Stomach (tissue), 9 donors: Measurements from ENCODE around the gene PEPD. TPM values are rescaled to one million over a fixed set of nuclear protein-coding genes. Genes with fewer than 3 reads are reported as not detected.

Experiments
- DNase-seq, 2 donors: peaks; one replicate each; pipeline versions ENCODE4 v3.0.0 to v3.0.0-alpha.2; 2013 to 2019
- H3K27ac ChIP-seq, 5 donors: fragments of 200-600 bp in 4 of 5; sonication (generic) in 4 of 5; one replicate each; pipeline ENCODE4 v1.5.1; 2013 to 2019; ENCODE audit warnings: mild to moderate bottlenecking in 1 of 5, moderate library complexity in 1 of 5
- H3K27me3 ChIP-seq, 3 donors: fragments of 200-600 bp; sonication (generic); one replicate each; pipeline ENCODE4 v1.5.1; 2017 to 2019; ENCODE audit warnings: mixed run types in 1 of 3
- H3K36me3 ChIP-seq, 4 donors: fragments of 200-600 bp; sonication (generic); 1 replicate in 3 of 4; 2 replicates in 1 of 4; pipeline ENCODE4 v1.5.1; 2016 to 2019
- H3K4me1 ChIP-seq, 4 donors: fragments of 200-600 bp; sonication (generic); one replicate each; pipeline ENCODE4 v1.5.1; 2016 to 2019
- H3K4me3 ChIP-seq, 4 donors: fragments of 200-600 bp; sonication (generic) in 3 of 4; one replicate each; pipeline ENCODE4 v1.5.1; 2016 to 2019; ENCODE audit warnings: mild to moderate bottlenecking in 1 of 4
- H3K9me3 ChIP-seq, 4 donors: fragments of 200-600 bp; sonication (generic); one replicate each; pipeline ENCODE4 v1.5.1; 2016 to 2019
- CTCF ChIP-seq, 7 experiments: fragments of 450-650 bp in 4 of 7; fragments of 200-600 bp in 3 of 7; sonication (generic) in 3 of 7; IDR thresholded peaks; one replicate each; pipeline ENCODE4 v1.5.1; 2016 to 2019; ENCODE audit warnings: antibody characterized with exemption in 7 of 7, control low read depth in 2 of 7, mild to moderate bottlenecking in 1 of 7
- EP300 ChIP-seq: sonication (generic); formaldehyde crosslinking; IDR thresholded peaks from one replicate; pipeline ENCODE4 v1.6.1; 2017; ENCODE audit warnings: antibody characterized with exemption
- POLR2A ChIP-seq, 4 donors: fragments of 450-650 bp; IDR thresholded peaks; one replicate each; pipeline ENCODE4 v1.6.1; 2016; ENCODE audit warnings: antibody characterized with exemption in 4 of 4, control low read depth in 2 of 4, mild to moderate bottlenecking in 1 of 4, moderate library complexity in 1 of 4
- POLR2AphosphoS5 ChIP-seq, 3 donors: sonication (generic); formaldehyde crosslinking; IDR thresholded peaks; one replicate each; pipeline ENCODE4 v1.6.1; 2016; ENCODE audit warnings: antibody characterized with exemption in 3 of 3
- WGBS, 5 donors: extraction: QIAGEN DNeasy Blood & Tissue Kit in 3 of 5; methylation state at CpG; one replicate each; pipeline versions ENCODE4 v1.1.5 to v1.1.7; 2013 to 2018; 5-methylcytosine and 5-hydroxymethylcytosine counted together
- intact Hi-C: fragments of 100-400 bp; cut with DNase I; formaldehyde crosslinking; loops from one replicate; pipeline ENCODE4 v1.15.1; 2023; ENCODE audit warnings: low total_unique reads
- polyA plus RNA-seq, 3 donors: library from polyadenylated mRNA; stranded (reverse); fragments of 200-250 nt; gene quantifications; one replicate each; pipeline ENCODE4 v1.2.3, GENCODE V29; 2013
- total RNA-seq, 5 donors: library from RNA; depleted of rRNA; stranded (reverse); fragments of >200 nt; gene quantifications; one replicate each; pipeline versions ENCODE4 v1.1.0 to v1.2.3, GENCODE V29; 2014 to 2016
- donor health status: healthy with polysubstance abuse.
- donor health status: Bipolar disorder and iron deficiency.
- donor health status: healthy.

PEPD gene
- total and polyA plus RNA-seq, 8 donors, result 8.8 to 99.4 (median 42.7) TPM

GRCh38 chr19:33499671-33500506, 21.7 kb downstream of the PEPD start:
- H3K36me3 ChIP-seq, result peaks cover 3 to 94% (median 84%) of the 10 kb centered on the region in 4 donors
- H3K4me3 ChIP-seq, result no peak overlapping the region
- intact Hi-C loops, result no loop called here
- TF ChIP-seq POLR2AphosphoS5 (IDR thresholded peaks at IDR 0.05), result no peak
- TF ChIP-seq POLR2A (IDR thresholded peaks at IDR 0.05), result no peak
- no peak for TF ChIP-seq EP300
- no peak for TF ChIP-seq CTCF (IDR thresholded peaks at IDR 0.05)
- no peak overlapping the region for H3K27ac ChIP-seq
- no peaks in the 10 kb centered on the region for H3K4me1 ChIP-seq
- no peaks in the 10 kb centered on the region for H3K27me3 ChIP-seq
- H3K9me3 ChIP-seq, result no peaks in the 10 kb centered on the region
- WGBS, 5 donors, result 74 to 88% (median 84%) methylated on average over 9 to 13 of the region's 13 CpGs
- DNase-seq, result no peak

- H3K4me3 ChIP-seq, result no peak overlapping the region
- intact Hi-C loops, result no loop called here
- H3K4me1 ChIP-seq, result no peaks in the 10 kb centered on the region
- no peaks in the 10 kb centered on the region for H3K9me3 ChIP-seq
- H3K27me3 ChIP-seq, result no peaks in the 10 kb centered on the region
- no peak for DNase-seq
- no peak for TF ChIP-seq POLR2AphosphoS5 (IDR thresholded peaks at IDR 0.05)
- no peak for TF ChIP-seq CTCF (IDR thresholded peaks at IDR 0.05)
- TF ChIP-seq EP300, result no peak
- TF ChIP-seq POLR2A (IDR thresholded peaks at IDR 0.05), result no peak
- no peak overlapping the region for H3K27ac ChIP-seq
- WGBS, 5 donors, result 70 to 76% (median 73%) methylated on average over 4 to 6 of the region's 6 CpGs
- H3K36me3 ChIP-seq, result peaks cover 3 to 90% (median 81%) of the 10 kb centered on the region in 4 donors
These were observed 22.3 kb downstream of the PEPD start for GRCh38 chr19:33499248-33499647.

DNA sequence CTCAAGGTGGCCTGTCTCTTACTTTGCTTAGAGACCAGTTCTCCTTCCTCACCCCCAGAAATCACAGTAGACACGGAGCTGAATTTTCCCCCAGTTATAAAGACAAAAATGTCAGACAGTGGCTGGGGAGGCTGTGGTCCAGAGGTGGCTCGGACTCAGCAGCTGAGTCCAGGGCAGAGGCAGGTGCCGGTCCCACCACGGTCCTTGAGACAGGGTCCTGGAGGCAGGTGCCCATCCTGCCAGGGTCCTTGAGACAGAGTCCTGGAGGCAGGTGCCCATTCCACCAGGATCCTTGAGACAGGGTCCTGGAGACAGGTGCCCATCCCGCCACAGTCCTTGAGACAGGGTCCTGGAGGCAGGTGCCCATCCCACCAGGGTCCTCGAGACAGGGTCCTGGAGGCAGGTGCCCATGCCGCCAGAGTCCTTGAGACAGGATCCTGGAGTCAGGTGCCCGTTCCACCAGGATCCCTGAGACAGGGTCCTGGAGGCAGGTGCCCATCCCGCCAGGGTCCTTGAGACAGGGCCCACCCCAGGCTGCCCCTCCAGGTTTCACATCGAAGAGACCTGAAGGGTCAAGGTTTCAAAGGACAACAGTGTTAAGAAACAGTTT, 23.1 kb downstream of the PEPD start:
- WGBS, 5 donors, result 85 to 96% (median 93%) methylated on average over 6 to 10 of the region's 10 CpGs
- Histone ChIP-seq H3K4me1 (no peaks in the 10 kb centered on the region), H3K4me3 (no peak overlapping the region), H3K9me3 (no peaks in the 10 kb centered on the region), H3K27ac (no peak overlapping the region), H3K36me3 (peaks cover 3 to 84% (median 74%) of the 10 kb centered on the region in 4 donors), H3K27me3 (no peaks in the 10 kb centered on the region)
- TF ChIP-seq CTCF (IDR thresholded peaks at IDR 0.05) (no peak), POLR2AphosphoS5 (IDR thresholded peaks at IDR 0.05) (no peak), POLR2A (IDR thresholded peaks at IDR 0.05) (no peak), EP300 (no peak)
- intact Hi-C loops, result no loop called here
- no peak for DNase-seq

DNA sequence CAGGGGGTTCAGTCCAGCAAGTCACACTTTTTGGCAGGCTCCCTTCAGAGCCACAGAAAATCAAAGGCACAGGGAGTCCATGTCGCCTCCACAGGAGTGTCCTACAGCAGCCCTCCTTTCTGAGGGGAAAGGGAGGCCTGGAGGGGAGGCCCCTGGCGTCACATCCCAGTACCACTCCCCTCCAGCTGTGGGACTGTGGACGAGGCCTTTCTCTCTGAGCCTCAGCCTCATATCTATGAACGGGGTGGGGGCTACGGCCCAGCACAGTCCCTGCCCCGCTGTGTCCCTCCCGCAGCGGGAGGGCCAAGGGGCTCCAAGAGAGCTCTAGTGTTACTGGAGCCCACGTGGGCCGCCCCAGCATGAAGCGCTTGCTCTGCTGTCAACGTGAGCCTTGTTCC, 23.8 kb downstream of the PEPD start:
- TF ChIP-seq EP300 (no peak), POLR2A (IDR thresholded peaks at IDR 0.05) (no peak), POLR2AphosphoS5 (IDR thresholded peaks at IDR 0.05) (no peak), CTCF (IDR thresholded peaks at IDR 0.05) (no peak)
- H3K4me1 ChIP-seq, result no peaks in the 10 kb centered on the region
- intact Hi-C loops, result no loop called here
- DNase-seq, result no peak
- H3K9me3 ChIP-seq, result no peaks in the 10 kb centered on the region
- peaks cover 3 to 77% (median 71%) of the 10 kb centered on the region in 4 donors for H3K36me3 ChIP-seq
- 92 to 96% (median 94%) methylated on average over 9 to 12 of the region's 12 CpGs for WGBS, 5 donors
- H3K27me3 ChIP-seq, result no peaks in the 10 kb centered on the region
- no peak overlapping the region for H3K27ac ChIP-seq
- H3K4me3 ChIP-seq, result no peak overlapping the region
